ENCODE data around the gene ZACN.
A peak's percentile ranks its signal among the peaks of the same experiment; 100 is the strongest.

The ZACN gene

DNA sequence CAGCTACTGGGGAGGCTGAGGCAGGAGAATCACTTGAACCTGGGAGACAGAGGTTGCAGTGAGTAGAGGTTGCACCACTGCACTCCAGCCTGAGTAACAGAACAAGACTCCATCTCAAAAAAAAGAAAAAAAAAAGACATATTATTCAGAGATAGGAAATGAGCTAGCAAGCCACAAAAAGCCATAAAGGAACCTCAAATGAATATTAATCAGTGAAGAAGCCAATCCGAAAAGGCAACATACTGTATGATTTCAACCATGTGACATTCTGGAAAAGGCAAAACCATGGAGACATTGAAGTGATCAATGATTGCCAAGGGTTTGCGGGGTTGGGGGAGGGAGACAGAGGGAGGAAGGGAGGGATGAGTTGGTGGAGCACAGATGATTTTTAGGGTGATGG lies 33.0 kb downstream of the ZACN start:
- no peak overlapping the region for H3K27ac ChIP-seq (ENCODE audit: low read length)
- H3K36me3 ChIP-seq (ENCODE audit: control insufficient read depth in 1 of 2, insufficient read depth in 2 of 2, low read length in 2 of 2) = no peaks in the 10 kb centered on the region
- H3K9me3 ChIP-seq (ENCODE audit: control insufficient read depth in 1 of 2, low read length in 2 of 2) = no peaks in the 10 kb centered on the region
- no peak overlapping the region for H3K4me3 ChIP-seq (ENCODE audit: low read depth in 1 of 2, low read length in 2 of 2)
- no peaks in the 10 kb centered on the region for H3K27me3 ChIP-seq (ENCODE audit: low read depth, low read length)
- H3K4me1 ChIP-seq (ENCODE audit: control insufficient read depth in 1 of 2, insufficient read depth in 2 of 2, low read length in 2 of 2) = no peaks in the 10 kb centered on the region

- no peak overlapping the region for H3K4me3 ChIP-seq (ENCODE audit: low read depth in 1 of 2, low read length in 2 of 2)
- no peaks in the 10 kb centered on the region for H3K9me3 ChIP-seq (ENCODE audit: control insufficient read depth in 1 of 2, low read length in 2 of 2)
- H3K27ac ChIP-seq (ENCODE audit: low read length) = no peak overlapping the region
- no peaks in the 10 kb centered on the region for H3K36me3 ChIP-seq (ENCODE audit: control insufficient read depth in 1 of 2, insufficient read depth in 2 of 2, low read length in 2 of 2)
- no peaks in the 10 kb centered on the region for H3K27me3 ChIP-seq (ENCODE audit: low read depth, low read length)
- no peaks in the 10 kb centered on the region for H3K4me1 ChIP-seq (ENCODE audit: control insufficient read depth in 1 of 2, insufficient read depth in 2 of 2, low read length in 2 of 2)
Measured at GRCh38 chr17:76115138-76115754, 36.3 kb downstream of the ZACN start.

DNA sequence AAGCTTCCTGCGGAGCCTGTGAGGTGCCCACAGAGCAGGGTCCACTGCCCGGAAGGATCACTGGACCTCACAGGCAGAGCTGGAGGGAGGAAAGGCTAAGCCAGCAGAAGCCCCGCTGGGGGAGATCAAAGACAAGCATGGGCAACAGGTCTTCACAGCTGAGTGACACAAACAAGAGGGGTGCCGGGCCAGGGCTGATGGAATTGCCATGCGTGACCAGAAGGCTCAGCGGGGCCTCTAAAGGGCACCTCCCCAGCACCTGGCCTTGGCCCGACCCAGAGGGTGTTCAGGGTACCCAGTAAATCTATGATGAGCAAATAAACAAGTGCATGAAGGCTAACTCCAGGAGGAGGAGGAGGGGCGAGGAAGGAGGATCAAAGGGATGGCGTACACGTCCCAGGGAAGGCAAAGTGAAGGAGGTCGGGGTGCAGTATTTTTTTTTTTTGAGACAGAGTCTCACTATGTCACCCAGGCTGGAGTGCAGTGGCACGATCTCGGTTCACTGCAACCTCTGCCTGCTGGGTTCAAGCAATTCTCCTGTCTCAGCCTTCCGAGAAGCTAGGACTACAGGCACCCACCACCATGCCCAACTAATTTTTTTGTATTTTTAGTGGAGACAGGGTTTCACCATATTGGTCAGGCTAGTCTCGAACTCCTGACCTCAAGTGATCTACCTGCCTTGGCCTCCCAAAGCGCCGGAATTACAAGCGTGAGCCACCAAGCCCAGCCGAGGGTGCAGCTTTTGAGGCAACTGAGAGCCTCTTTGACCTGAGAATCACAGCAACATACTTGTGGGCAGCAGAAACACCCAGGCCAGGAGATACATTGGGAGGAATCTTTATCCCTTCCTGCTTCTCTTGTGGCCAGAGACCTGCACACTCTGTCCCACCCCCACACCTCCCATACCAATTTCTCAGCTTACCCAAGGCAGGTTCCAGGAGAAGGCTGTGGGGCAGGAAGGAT lies 40.7 kb downstream of the ZACN start:
- no peak overlapping the region for H3K4me3 ChIP-seq (ENCODE audit: low read depth in 1 of 2, low read length in 2 of 2)
- no peak overlapping the region for H3K27ac ChIP-seq (ENCODE audit: low read length)
- H3K9me3 ChIP-seq (ENCODE audit: control insufficient read depth in 1 of 2, low read length in 2 of 2) = no peaks in the 10 kb centered on the region
- no peaks in the 10 kb centered on the region for H3K36me3 ChIP-seq (ENCODE audit: control insufficient read depth in 1 of 2, insufficient read depth in 2 of 2, low read length in 2 of 2)
- H3K27me3 ChIP-seq (ENCODE audit: low read depth, low read length) = no peaks in the 10 kb centered on the region
- H3K4me1 ChIP-seq (ENCODE audit: control insufficient read depth in 1 of 2, insufficient read depth in 2 of 2, low read length in 2 of 2) = peaks cover 0 to 13% of the 10 kb centered on the region in 2 donors

DNA sequence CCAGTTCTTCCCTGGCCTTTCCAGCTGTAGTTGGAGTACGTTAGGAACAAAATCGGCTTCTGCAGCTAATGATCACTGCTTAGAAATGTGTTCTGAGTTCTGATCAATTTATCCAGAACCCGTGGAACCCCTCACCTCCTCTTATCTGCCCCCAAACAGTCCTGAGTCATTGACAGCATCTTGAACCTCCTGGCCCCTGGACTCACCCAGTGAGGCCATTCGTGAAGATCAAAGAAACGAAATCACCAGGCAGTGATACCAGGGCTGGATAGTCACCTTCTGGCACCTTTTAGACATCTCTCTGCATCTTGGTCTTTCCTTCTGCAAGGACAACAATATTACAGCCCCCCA lies 41.7 kb downstream of the ZACN start:
- Histone ChIP-seq H3K4me1 (ENCODE audit: control insufficient read depth in 1 of 2, insufficient read depth in 2 of 2, low read length in 2 of 2) (peaks cover 0 to 13% of the 10 kb centered on the region in 2 donors), H3K27ac (ENCODE audit: low read length) (no peak overlapping the region), H3K4me3 (ENCODE audit: low read depth in 1 of 2, low read length in 2 of 2) (no peak overlapping the region), H3K9me3 (ENCODE audit: control insufficient read depth in 1 of 2, low read length in 2 of 2) (no peaks in the 10 kb centered on the region), H3K36me3 (ENCODE audit: control insufficient read depth in 1 of 2, insufficient read depth in 2 of 2, low read length in 2 of 2) (no peaks in the 10 kb centered on the region), H3K27me3 (ENCODE audit: low read depth, low read length) (no peaks in the 10 kb centered on the region)

GRCh38 chr17:76121932-76122430 lies 43.0 kb downstream of the ZACN start:
- Histone ChIP-seq H3K27me3 (ENCODE audit: low read depth, low read length) (no peaks in the 10 kb centered on the region), H3K4me1 (ENCODE audit: control insufficient read depth in 1 of 2, insufficient read depth in 2 of 2, low read length in 2 of 2) (peaks cover 0 to 13% of the 10 kb centered on the region in 2 donors), H3K9me3 (ENCODE audit: control insufficient read depth in 1 of 2, low read length in 2 of 2) (no peaks in the 10 kb centered on the region), H3K4me3 (ENCODE audit: low read depth in 1 of 2, low read length in 2 of 2) (peak overlapping the region in 1 of 2 donors; percentile 45), H3K27ac (ENCODE audit: low read length) (no peak overlapping the region), H3K36me3 (ENCODE audit: control insufficient read depth in 1 of 2, insufficient read depth in 2 of 2, low read length in 2 of 2) (no peaks in the 10 kb centered on the region)

DNA sequence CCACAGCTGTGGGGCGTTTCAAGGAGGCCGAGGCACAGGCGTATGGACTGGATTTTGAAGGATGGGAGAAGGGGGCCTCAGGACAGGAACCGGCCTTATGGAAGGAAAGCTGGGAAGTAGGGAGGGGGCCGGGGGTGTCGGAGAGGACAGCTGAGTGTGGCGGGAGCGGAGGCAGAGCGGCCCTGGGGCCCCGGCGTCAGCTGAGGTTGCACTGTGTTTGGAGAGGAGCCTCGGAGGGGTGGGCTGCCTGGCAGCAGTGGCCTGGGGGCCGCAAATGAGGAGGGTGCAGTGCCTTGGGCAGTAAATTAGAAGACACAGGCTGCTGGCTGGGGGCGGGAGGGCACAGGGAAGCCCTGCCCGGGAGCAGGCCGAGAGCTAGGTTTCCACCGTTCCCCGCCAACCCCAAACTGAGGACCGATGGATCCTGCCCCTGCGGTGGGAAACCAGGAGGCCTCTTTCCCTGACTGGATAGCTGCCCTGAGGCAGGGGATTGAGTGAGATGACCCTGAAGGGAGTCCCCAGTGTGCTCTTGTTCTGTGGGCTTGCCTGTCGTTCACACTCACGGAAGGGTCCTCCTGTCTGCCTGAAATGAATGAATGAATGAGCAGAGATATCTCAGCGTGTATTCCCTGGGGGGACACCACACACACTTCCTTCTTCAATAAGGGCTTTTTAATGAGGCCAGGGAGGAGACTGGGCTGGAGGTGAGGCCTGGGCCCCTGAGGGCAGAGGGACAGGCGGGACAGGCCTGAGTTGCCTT lies 43.6 kb downstream of the ZACN start:
- Histone ChIP-seq H3K9me3 (ENCODE audit: control insufficient read depth in 1 of 2, low read length in 2 of 2) (no peaks in the 10 kb centered on the region), H3K27ac (ENCODE audit: low read length) (no peak overlapping the region), H3K36me3 (ENCODE audit: control insufficient read depth in 1 of 2, insufficient read depth in 2 of 2, low read length in 2 of 2) (no peaks in the 10 kb centered on the region), H3K27me3 (ENCODE audit: low read depth, low read length) (no peaks in the 10 kb centered on the region), H3K4me1 (ENCODE audit: control insufficient read depth in 1 of 2, insufficient read depth in 2 of 2, low read length in 2 of 2) (peaks cover 0 to 13% of the 10 kb centered on the region in 2 donors), H3K4me3 (ENCODE audit: low read depth in 1 of 2, low read length in 2 of 2) (no peak overlapping the region)

- Histone ChIP-seq H3K4me1 (ENCODE audit: control insufficient read depth in 1 of 2, insufficient read depth in 2 of 2, low read length in 2 of 2) (peaks cover 0 to 13% of the 10 kb centered on the region in 2 donors), H3K27me3 (ENCODE audit: low read depth, low read length) (no peaks in the 10 kb centered on the region), H3K4me3 (ENCODE audit: low read depth in 1 of 2, low read length in 2 of 2) (no peak overlapping the region), H3K36me3 (ENCODE audit: control insufficient read depth in 1 of 2, insufficient read depth in 2 of 2, low read length in 2 of 2) (no peaks in the 10 kb centered on the region), H3K27ac (ENCODE audit: low read length) (no peak overlapping the region), H3K9me3 (ENCODE audit: control insufficient read depth in 1 of 2, low read length in 2 of 2) (no peaks in the 10 kb centered on the region)
Measured at GRCh38 chr17:76123191-76123499, 44.2 kb downstream of the ZACN start.

DNA sequence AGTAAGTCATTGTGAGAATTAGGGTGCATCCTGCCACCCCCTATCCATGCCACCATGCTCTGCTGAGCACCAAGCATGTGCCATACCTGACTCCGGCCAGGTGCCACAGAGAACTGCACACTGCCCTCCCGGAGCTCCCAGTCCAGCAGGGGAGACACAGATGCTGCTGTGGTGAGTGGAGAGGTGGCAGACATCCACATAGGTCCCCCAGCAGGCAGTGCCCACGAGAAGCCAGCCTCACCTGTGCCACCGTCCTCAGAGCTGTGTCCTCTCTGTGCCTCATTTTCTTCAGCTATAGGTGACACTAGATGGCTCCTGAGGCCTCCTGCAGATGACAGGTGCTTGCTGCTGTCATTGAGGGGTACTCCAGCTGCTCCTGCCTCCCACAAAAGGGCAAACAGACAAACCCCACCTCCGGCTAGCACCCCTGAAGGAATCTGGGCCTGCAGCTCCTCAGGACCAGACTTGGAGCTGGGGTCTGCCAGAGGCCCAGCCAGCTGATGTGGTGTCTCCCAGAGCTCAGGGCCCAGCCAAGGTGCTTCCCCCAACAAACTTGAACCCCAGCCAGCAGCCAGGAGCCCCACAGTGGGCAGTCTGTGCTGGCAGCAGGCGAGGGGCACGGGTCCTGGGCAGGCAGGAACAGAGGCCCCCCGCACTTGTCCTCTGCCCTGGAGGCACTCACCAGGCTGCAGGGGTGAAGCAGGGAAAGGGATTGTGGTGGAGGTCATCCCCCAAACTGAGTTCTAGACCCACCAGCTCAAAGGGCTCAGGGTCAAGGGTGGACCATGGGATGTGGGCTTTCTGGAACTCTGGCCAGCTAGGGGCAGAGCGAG lies 45.0 kb downstream of the ZACN start:
- no peaks in the 10 kb centered on the region for H3K27me3 ChIP-seq (ENCODE audit: low read depth, low read length)
- H3K36me3 ChIP-seq (ENCODE audit: control insufficient read depth in 1 of 2, insufficient read depth in 2 of 2, low read length in 2 of 2) = no peaks in the 10 kb centered on the region
- H3K27ac ChIP-seq (ENCODE audit: low read length) = no peak overlapping the region
- H3K9me3 ChIP-seq (ENCODE audit: control insufficient read depth in 1 of 2, low read length in 2 of 2) = no peaks in the 10 kb centered on the region
- H3K4me1 ChIP-seq (ENCODE audit: control insufficient read depth in 1 of 2, insufficient read depth in 2 of 2, low read length in 2 of 2) = peaks cover 0 to 13% of the 10 kb centered on the region in 2 donors
- H3K4me3 ChIP-seq (ENCODE audit: low read depth in 1 of 2, low read length in 2 of 2) = no peak overlapping the region

- no peak overlapping the region for H3K4me3 ChIP-seq (ENCODE audit: low read depth in 1 of 2, low read length in 2 of 2)
- no peaks in the 10 kb centered on the region for H3K36me3 ChIP-seq (ENCODE audit: control insufficient read depth in 1 of 2, insufficient read depth in 2 of 2, low read length in 2 of 2)
- H3K27me3 ChIP-seq (ENCODE audit: low read depth, low read length) = no peaks in the 10 kb centered on the region
- no peak overlapping the region for H3K27ac ChIP-seq (ENCODE audit: low read length)
- peaks cover 0 to 13% of the 10 kb centered on the region in 2 donors for H3K4me1 ChIP-seq (ENCODE audit: control insufficient read depth in 1 of 2, insufficient read depth in 2 of 2, low read length in 2 of 2)
- H3K9me3 ChIP-seq (ENCODE audit: control insufficient read depth in 1 of 2, low read length in 2 of 2) = no peaks in the 10 kb centered on the region
Measured at GRCh38 chr17:76124582-76125390, 45.8 kb downstream of the ZACN start.

- Histone ChIP-seq H3K27me3 (ENCODE audit: low read depth, low read length) (no peaks in the 10 kb centered on the region), H3K9me3 (ENCODE audit: control insufficient read depth in 1 of 2, low read length in 2 of 2) (no peaks in the 10 kb centered on the region), H3K4me1 (ENCODE audit: control insufficient read depth in 1 of 2, insufficient read depth in 2 of 2, low read length in 2 of 2) (peaks cover 0 to 13% of the 10 kb centered on the region in 2 donors), H3K27ac (ENCODE audit: low read length) (no peak overlapping the region), H3K36me3 (ENCODE audit: control insufficient read depth in 1 of 2, insufficient read depth in 2 of 2, low read length in 2 of 2) (no peaks in the 10 kb centered on the region), H3K4me3 (ENCODE audit: low read depth in 1 of 2, low read length in 2 of 2) (no peak overlapping the region)
Measured at GRCh38 chr17:76125391-76125675, 46.4 kb downstream of the ZACN start.

Data from muscle layer of duodenum (tissue), 2 donors.